ENCODE results near the gene SLC22A12.

DNA sequence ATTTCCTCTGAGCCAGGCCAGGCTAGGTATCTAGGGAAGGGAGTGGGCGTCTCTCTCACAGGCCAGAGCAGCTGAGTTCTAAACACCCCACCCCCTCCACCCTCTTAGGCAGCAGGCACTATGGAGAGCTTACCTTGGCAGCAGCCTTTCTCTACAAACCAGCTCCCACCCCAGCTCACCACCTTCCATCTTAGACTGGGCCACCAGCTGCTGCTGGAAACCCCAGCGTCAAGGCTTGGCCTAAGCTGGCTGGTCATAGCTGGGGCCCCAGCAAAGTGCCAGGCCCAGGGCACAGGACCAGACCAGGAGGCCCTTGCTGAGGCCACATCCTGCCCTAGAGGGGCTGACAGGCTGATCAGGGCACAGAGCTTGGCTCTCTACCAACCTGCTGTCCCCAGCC is 20.2 kb downstream of the SLC22A12 start:
- TF ChIP-seq SMC3 (IDR thresholded peaks at IDR 0.05), result no peak
- TF ChIP-seq, protein P1, sequence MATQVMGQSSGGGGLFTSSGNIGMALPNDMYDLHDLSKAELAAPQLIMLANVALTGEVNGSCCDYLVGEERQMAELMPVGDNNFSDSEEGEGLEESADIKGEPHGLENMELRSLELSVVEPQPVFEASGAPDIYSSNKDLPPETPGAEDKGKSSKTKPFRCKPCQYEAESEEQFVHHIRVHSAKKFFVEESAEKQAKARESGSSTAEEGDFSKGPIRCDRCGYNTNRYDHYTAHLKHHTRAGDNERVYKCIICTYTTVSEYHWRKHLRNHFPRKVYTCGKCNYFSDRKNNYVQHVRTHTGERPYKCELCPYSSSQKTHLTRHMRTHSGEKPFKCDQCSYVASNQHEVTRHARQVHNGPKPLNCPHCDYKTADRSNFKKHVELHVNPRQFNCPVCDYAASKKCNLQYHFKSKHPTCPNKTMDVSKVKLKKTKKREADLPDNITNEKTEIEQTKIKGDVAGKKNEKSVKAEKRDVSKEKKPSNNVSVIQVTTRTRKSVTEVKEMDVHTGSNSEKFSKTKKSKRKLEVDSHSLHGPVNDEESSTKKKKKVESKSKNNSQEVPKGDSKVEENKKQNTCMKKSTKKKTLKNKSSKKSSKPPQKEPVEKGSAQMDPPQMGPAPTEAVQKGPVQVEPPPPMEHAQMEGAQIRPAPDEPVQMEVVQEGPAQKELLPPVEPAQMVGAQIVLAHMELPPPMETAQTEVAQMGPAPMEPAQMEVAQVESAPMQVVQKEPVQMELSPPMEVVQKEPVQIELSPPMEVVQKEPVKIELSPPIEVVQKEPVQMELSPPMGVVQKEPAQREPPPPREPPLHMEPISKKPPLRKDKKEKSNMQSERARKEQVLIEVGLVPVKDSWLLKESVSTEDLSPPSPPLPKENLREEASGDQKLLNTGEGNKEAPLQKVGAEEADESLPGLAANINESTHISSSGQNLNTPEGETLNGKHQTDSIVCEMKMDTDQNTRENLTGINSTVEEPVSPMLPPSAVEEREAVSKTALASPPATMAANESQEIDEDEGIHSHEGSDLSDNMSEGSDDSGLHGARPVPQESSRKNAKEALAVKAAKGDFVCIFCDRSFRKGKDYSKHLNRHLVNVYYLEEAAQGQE (IDR thresholded peaks at IDR 0.05), result no peak
